Measurements from ENCODE around the gene COPZ2.

Gene COPZ2

DNA sequence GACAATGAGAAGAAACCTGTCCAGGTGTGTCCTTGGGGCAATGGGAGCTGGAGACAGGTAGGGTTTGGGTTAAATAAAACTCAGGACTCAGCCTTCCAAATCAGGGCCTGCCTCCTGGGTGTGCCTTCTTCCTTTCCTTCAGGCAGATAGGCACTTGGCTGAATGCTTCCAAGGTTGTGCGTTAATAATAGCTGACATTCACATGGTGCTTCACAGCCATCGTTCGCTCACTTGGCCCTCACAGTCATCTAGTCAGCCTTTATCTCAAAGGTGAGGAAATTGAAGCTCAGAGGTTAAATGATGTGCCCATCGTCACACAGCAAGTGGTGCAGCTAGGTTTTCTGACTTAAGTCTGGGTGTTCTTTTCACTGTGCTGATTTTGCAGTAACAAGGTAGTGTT, 20.0 kb upstream of the COPZ2 start:
- intact Hi-C loops (cut with DNase I) = no loop called here
- DNase-seq = no peak

DNA sequence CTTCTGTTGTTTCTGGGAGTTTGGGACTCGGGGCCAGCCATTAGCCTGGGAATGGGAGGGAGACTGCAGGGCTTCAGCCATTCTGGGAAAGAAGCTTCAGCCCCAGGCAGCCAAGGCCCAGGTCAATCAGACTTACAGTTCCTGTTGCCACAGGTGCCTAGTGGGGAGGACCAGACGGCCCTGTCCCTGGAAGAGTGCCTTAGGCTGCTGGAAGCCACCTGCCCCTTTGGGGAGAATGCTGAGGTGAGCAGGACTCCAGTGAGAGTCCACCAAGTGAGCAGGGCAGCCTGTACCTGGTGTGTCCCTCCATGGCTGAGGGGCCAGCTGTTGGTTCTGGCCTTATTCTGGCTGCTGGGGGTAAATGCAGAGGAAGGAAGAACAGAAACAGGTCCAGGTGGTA, 19.3 kb upstream of the COPZ2 start:
- no peak for DNase-seq
- intact Hi-C loops (cut with DNase I) = no loop called here

DNA sequence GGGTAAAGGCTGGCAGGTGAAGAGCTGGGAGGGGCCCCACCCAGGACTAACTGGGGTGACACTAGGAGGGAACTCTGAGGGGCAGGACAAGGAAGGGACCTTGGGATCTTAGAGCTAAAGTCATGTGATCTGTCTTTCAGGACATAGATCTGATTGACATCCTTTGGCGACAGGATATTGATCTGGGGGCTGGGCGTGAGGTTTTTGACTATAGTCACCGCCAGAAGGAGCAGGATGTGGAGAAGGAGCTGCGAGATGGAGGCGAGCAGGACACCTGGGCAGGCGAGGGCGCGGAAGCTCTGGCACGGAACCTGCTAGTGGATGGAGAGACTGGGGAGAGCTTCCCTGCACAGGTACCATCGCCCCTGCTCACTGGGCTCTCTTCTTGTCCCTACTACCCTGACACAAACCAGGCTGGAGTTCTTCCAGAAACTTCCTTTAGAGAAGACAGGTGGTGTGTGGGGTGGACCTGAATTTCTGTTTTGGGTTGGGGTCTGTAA, 18.7 kb upstream of the COPZ2 start:
- intact Hi-C loops (cut with DNase I) = no loop called here

DNA sequence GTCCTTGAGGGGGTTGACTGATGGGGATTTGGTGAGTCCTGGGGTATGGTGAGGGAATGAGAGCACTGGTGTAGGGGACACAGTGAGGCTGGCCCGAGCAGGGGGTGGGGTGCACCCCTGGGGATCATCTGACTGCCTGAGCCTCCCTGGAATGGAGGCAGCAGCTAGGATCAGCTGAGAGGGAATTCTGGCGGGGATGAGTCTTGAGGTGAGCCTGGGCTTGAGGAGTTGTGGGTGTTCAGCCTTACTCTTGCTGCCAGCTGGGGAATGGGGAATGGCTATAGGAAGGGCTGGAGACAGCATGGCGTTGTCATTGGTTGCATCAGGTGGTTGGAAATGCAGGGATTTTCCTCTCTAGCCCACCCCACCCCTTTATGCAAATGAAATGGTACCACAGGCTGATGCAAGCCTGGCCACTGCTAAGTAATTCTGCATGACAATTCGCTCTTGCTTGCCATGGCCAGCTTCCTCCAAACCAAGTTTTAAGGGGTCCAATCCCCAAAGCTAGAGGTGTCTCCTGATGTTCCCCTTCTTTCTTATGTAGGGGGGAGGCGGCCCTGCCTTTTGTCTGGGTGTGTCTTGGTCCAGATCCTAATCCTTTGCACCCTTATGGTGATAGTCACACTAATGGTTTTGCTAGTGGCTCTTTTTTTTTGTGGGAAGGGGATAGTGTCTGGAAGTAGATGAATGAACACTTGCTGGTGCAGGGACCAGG, 18.1 kb upstream of the COPZ2 start:
- DNase-seq = peak in 10 of 42 donors; percentile 12 to 67 (median 47)
- intact Hi-C loops (cut with DNase I) = no loop called here

More for the DNA sequence above, 18.7 kb upstream of the COPZ2 start:
- no peak for DNase-seq

DNA sequence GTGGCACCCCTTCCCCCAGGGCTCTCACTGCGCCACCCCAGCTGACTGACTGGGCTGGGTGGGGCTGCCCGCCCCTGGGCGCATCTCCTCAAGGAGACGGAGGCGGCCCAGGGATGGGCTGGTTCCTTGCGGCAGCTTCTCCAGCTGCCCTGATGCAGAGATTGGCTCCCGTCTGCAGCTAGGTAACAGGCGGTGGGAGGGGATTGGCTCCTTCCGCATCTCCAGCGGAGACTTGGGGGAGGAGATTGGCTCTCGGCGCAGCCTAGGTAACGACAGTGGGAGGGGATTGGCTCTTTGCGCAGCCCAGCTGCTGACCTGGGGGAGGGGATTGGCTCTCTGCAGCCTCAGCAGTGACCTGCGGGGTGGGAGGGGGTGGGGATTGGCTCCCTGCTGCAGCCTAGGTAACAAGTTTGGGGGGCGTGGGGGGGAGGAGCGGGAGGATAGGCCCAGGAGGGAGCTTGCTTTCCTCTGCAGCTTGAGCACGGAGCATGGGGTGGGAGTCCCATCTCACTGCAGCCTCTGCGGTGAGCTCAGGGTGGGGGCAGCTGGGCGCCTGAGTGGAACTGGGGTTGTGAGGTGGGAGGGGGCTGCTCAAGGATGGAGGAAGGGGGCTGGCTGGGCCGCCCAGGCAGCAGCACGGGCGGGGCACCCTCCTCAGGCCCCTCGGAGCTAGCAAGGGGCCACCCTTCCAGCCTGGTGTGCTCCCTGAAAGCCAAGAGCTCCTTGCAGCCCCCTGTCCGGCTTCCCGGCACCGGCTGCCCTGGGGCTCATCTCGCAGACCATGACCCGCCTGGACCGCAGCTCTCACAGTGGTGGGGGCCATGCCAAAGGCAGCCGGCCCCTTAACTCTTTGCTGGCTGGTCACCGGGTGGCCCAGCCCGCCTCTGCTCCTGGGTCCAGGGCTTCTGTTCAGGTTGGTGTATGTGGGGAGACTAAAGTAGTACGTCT, 16.9 kb upstream of the COPZ2 start:
- intact Hi-C loops (cut with DNase I) = no loop called here
- DNase-seq = peak; percentile 61 to 98 (median 85)

DNA sequence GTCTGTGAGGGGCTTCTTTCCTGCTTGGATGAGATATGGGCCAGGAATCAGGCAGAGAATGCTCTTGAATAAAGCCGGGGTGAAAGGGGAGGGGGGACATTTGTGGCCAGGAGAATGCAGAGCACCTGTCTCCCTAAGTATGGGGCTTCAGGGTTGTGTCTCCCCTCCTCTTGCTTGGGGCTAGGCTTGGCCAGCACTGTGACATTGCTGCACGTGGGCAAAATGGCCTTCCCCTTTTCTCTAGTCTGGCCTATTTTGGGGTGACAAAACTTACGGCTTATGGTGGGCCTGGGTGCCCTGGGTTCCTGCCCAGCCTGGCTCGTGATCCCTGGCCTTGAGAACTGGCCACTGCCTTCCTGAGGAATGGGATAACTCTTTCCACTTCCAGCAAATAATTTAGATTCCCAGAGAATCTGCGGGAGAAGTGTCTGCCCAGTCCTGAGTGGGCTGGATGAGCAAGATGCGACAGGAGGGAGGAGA, 16.2 kb upstream of the COPZ2 start:
- intact Hi-C loops (cut with DNase I) = no loop called here
- no peak for DNase-seq

DNA sequence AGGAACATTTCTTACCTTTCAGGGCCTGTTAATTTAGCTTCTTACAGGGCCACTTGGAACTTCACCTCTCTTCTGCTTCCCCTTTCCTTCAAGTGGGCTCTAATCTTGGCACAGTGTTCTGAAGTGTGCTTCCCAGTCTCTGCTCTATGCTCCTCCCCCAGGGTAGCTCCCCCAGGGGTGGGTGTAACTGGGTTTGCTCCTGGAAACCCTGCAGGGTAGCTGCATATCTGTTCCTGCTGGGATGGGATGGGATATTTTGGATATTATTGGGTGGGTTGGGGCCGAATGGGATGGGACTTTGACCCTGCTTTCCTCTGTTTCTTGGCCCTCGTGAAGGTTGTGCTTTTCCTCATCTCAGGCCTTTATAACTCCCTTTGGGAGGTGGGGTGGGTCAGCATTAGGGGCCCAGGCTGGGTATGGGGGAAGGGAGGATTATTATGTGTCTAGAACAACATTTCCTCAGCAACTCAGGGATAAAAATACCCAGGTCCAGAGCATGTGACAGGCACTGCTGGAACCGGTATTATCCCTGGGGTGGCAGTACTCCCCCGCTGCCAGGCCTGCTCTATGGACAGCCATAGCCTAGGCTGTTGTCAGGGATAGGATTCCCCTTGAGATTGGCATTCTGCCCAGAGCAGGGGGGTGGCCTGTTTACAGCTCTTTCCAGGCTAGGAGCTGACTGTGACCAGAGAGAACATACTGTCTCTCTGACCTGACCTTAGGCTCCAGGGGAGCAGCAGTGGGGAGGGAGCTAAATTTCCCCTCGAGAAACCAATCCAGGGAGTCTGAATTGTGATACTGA, 15.6 kb upstream of the COPZ2 start:
- intact Hi-C loops (cut with DNase I) = no loop called here
- DNase-seq = peak in 38 of 42 donors; percentile 21 to 79 (median 56)

DNA sequence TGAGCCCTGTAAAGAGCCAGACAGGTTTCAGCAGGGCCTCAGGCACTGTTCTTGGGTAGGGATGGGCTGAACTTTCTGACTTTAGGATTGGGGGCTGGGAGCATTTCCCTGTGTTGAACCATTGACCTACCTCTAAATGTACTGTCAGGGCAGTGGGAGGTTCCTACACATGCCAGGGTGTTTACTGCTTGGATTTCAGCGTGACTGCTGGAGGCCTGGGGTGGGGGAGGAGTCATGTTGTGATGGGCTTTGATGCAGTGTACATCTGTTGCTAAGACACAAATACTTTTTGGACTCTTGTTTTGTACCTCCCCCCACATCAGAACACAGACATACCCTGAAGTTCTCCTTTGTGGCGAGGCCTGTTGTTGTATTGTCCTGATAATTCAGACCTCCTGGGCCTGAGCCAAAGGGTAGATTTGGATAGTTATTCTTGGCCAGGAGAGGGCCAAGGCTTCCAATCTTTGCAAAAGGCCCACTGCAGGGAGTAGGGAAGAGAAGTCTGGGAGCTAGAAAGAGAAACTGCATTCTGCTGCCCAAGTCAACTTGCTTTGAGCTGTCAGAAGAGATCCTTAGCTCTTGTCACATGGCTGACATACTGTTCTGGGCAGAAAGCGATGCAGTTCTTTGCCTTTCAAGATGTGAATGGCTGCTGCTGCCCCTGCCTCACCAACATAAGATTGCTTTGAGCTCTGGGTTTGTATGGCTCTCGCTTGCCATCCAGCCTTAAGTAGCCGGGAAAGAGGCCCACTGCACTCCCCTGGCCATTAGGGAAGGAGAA, 14.3 kb upstream of the COPZ2 start:
- peak in 2 of 42 donors; percentile 14 for DNase-seq
- intact Hi-C loops (cut with DNase I) = no loop called here

DNA sequence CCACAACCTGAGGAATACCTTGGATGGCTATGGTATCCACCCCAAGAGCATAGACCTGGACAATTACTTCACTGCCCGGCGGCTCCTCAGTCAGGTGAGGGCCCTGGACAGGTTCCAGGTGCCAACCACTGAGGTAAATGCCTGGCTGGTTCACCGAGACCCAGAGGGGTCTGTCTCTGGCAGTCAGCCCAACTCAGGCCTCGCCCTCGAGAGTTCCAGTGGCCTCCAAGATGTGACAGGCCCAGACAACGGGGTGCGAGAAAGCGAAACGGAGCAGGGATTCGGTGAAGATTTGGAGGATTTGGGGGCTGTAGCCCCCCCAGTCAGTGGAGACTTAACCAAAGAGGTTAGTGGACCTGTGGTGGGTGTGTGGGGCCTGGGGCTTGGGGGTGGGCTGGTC, 13.7 kb upstream of the COPZ2 start:
- intact Hi-C loops (cut with DNase I) = no loop called here
- DNase-seq = no peak

DNA sequence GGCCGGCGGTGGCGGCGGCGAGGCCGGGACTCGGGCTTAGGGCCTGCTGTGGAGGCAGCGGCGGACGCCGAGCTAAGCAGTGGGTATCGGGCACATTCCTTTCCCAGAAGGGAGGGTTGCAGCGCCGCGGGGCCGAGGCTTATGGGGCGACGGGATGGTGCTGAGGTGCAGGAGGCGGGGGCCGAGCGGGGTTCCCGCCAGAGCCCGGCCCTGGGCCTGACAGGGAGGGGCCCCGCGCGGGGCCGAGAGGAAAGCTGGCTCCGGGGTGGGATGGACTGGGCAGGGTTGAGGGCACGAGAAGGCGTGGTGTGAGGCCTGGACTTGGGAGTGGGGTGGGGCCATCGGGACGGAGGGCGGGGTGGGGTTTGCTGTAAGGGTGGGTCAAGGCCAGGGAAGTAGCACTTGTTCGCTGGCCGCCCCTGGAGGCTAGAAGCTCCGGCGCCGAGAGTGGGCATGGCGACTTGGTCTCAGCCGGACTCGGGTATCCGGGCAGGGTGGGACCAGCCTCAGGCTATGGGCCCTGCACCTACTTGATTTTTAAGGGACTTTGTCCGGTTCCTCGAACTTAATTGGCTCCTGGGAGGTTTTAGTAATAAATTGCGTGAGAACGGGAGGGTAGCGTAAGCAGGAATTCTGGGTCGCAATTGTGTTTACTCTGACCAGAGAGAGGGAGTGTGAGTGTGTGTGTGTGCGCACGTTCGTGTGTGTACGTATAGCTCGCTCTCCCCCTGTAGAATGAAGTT, 11.0 kb upstream of the COPZ2 start:
- intact Hi-C loops (cut with DNase I) = no loop called here
- DNase-seq = peak; percentile 41 to 86 (median 71)

DNA sequence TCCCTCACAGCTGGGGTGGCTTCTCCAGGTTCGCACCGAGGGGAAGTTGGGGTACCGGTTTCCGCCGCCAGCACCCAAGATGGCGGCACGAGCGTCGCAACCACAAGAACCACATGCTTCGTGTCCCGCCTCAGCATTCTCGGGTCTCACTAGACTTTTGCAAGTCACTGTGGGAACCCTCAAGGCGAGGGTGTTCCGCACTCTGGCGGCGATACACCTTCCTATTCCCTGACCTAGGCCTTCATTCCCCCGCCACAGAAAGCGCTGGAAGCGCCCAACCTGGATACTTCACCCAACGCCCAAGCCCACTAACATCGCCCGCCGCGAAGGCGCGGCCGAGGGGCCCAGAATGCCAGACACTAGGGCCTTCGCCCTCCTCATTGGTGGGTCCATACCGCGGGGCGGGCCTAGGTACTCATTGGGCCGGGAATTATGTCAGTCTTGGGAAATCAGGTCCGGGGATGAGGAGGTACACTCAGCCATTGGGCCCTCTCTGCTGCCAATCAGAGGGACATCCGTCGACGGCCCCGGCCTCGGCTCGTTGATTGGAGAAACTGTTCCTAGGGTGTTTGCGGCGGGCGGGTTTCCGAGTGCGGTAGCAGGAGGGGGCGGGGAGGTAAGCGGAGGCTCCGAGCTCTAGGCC, 10.3 kb upstream of the COPZ2 start, which contains the start of gene NFE2L1:
Gene NFE2L1 (plus strand): TSS at position 619 of the 643 bp plus-strand sequence. CDS start 2,760 bp downstream, outside the sequence.
- intact Hi-C loops (cut with DNase I) = no loop called here
- DNase-seq = peak; percentile 100

DNA sequence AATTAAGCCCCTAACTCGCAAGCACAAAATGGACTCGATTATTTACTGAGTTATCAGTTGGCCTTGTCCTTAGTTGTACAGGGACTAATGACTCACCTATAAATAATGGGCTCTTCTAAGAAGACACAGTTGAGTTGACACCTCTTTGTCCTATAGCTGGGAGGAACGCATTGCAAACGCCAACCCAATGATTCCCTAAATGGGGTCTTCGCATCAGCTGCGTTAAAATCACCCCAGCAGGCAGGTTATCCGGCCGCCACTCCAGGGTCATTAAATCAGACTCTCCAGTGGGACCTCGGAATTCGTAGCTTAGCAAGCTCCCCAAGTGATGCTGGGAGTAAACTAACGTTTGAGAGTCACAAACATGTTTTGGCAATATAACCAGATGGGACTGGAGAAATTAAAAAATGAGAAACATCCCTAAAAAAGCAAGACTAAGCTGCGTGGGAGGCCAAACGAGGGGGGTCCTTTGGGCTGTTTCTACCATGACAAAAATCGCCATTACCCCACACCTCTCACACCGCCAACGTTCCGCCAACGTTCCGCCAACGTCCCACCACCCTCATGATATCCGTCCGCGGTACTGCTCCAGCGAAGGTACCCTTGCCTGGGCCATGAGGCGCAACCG, 9.6 kb upstream of the COPZ2 start:
- DNase-seq = peak in 1 of 42 donors; percentile 19
- intact Hi-C loops (cut with DNase I) = no loop called here

DNA sequence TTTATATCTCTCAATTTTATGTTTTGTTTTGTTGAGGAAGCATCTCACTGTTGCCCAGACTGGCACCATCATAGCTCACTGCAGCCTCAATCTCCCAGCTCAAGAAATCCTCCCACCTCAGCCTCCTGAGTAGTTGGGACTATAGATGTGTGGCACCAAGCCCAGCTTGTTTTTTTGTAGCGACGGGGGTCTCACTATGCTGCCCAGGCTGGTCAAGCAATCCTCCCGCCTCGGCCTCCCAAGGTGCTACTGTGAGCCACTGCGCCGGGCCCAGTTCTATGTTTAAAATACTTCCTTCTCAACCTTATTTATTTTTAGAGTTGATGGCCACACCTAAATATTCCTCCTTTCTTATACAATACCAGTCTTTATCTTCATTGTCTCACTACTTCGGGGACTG, 8.7 kb upstream of the COPZ2 start:
- no peak for DNase-seq
- intact Hi-C loops (cut with DNase I) = no loop called here

DNA sequence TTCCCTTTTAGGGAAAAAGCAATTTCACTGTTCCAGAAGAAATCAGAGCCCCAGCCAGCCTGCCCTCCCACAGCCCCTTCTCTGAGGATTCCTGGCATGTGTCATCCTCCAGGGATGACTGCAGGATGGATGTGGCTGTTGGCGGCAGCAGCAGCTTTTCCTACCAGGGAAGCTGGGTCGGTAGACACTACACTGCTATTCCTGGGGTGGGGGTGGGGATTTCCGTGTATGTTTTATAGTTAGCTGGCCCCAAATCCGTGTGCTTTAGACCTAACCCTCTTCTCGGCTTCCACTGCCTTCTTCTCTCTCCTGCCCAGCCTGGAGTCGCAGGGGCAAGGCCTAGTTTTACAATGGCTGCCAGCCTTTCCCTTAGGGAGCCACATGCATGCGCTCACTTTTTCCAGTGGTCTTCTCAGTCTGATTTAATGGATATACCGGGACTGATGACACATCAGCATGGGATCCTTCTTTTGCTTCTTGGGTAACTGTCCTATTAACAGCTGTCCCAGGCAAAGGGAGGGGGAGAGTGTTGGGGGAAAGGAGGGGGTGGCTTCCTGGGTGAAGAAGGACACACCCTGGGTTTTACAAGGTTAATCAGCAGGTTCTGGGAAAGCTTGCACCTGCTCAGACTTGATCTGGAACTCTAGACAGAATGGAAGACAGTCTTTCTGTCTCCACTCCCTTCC, 7.9 kb upstream of the COPZ2 start:
- peak in 7 of 42 donors; percentile 33 to 64 (median 52) for DNase-seq
- intact Hi-C loops (cut with DNase I) = no loop called here

DNA sequence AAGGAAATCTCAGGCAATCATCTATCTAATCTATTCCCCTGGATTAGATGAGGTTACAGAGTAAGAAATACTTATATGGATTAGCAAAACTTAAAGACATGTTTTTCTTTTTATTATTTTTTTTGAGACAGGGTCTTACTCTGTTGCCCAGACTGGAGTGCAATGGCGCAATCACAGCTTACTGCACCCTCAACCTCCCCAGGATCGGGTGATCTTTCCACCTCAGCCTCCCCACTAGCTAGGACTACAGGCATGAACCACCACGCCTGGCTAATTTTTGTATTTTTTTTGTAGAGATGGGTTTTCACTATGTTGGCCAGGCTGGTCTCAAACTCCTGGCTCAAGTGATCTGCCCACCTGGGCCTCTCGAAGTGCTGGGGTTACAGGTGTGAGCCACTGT, 7.3 kb upstream of the COPZ2 start:
- intact Hi-C loops (cut with DNase I) = no loop called here
- no peak for DNase-seq

DNA sequence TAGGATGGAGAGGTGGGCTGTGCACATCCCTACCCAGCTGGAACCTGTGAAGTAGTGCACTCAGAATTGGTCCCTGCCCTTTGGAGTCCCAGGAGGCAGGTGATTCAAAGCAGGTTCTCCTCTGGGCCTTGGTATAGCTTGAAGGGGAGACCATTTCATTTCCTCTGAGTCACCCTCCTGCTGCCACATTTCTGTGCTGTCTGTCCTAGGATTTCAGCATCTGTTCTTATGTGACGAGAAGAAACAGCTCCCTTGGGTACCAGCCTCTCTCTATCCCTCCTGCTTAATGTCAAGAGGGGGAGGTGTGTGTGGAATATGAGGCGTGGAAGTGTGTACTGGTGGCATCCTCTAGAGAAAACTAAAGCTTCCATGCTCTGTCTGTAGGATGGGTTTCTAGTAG, 5.6 kb upstream of the COPZ2 start:
- DNase-seq = no peak
- intact Hi-C loops (cut with DNase I) = no loop called here
